HG02870 (cell line): Measurements from ENCODE around the gene SELENOF.
"Not testable (repeated sequence)": the region's sequence is repeated elsewhere in the genome, so short reads cannot be mapped to it uniquely, and the experiment has no call there.

ENCODE experiments used
- ATAC-seq: cut with Tn5 transposase; IDR thresholded peaks from one replicate; pipeline ENCODE4 v1.9.1; 2021; ENCODE audit warnings: mild to moderate bottlenecking, moderate library complexity; ENCODE audit not compliant: unreplicated experiment

The SELENOF gene

DNA sequence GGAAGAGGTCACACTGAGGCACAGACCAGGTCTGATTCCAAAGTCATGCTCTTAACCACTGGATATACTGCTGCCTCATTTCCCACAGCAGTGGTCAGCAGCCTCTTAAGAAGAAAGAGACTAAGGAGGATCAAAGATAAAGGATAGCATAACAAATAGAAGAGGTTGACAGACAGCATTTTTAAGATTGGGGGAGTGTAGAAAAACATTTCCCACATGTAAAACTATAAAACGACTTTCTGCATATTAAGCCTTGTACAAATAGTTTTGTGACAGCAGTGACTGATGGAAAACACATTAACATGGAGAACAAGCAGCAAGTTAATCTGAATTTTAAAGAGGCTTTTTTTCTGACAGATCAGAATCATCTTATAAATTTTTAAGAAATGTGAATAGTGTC, 92.0 kb downstream of the SELENOF start:
- no peak for ATAC-seq

DNA sequence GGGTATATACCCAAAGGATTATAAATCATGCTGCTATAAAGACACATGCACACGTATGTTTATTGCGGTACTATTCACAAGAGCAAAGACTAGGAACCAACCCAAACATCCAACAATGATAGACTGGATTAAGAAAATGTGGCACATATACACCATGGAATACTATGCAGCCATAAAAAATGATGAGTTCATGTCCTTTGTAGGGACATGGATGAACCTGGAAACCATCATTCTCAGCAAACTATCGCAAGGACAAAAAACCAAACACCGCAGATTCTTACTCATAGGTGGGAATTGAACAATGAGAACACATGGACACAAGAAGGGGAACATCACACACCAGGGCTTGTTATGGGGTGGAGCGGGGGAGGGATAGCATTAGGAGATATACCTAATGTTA, 94.0 kb downstream of the SELENOF start:
- not testable (repeated sequence) for ATAC-seq

DNA sequence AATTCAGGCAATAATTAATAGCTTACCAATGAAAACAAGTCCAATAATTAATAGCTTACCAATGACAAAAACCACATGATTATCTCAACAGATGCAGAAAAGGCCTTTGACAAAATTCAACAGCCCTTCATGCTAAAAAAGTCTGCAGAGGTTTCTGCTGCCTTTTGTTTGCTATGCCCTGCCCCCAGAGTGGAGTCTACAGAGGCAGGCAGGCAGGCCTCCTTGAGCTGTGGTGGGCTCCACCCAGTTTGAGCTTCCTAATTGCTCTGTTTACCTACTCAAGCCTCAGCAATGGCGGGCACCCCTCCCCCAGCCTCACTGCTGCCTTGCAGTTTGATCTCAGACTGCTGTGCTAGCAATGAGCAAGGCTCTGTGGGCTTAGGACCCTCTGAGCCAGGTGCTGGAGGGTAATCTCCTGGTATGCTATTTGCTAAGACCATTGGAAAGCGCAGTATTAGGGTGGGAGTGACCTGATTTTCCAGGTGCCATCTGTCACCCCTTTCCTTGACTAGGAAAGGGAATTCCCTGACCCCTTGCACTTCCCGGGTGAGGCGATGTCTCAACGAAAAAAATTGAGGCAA, 96.6 kb downstream of the SELENOF start:
- ATAC-seq: not testable (repeated sequence)

DNA sequence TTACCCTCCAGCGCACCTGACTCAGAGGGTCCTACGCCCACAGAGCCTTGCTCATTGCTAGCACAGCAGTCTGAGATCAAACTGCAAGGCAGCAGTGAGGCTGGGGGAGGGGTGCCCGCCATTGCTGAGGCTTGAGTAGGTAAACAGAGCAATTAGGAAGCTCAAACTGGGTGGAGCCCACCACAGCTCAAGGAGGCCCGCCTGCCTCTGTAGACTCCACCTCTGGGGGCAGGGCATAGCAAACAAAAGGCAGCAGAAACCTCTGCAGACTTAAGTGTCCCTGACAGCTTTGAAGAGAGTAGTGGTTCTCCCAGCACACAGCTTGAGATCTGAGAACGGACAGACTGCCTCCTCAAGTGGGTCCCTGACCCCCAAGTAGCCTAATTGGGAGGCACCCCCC, 99.8 kb downstream of the SELENOF start:
- not testable (repeated sequence) for ATAC-seq
